GM18867 (cell line): ENCODE measurements around the gene CRIP2.
A peak's percentile ranks its signal among the peaks of the same experiment; 100 is the strongest.

ENCODE experiments used
- ATAC-seq: cut with Tn5 transposase; IDR thresholded peaks from one replicate; pipeline ENCODE4 v1.9.1; 2021; ENCODE audit warnings: mild to moderate bottlenecking, moderate library complexity; ENCODE audit not compliant: unreplicated experiment

Gene CRIP2

DNA sequence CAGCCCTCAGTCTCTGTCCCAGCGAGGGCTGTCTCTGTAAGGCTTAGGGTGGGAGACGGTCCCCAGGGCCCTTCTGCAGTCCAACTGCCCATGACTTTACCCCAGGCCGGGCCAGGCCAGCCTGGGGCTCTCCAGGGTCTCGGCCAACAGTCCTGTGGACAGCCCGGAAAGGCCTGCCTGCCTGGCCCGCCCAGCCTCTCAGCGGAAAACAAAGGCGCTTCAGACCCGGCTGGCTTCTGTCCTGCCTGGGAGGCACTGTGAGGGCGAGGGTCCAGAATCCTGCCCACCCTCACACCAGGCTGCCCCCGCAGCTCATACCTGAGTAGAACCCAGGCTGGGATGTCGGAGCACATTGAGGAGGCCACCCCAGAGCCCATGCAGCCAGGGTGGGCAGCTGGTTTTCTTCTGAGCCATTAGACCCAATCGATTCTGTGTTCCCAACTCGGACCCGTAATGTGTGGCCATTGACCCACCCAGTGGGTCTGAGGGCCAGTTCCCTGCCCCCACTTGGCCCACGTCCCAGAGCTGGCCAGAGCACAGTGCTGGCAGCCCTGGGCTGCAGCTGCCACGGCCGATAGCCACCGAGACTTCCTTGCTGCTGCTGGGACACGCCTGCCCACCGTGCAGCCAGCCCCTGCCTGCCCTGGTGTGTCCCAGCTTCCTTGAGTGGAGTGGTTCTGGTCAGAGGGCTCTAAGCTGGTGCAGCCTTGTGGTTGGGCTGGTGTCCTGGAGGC lies 1.6 kb downstream of the CRIP2 start:
- no peak for ATAC-seq

DNA sequence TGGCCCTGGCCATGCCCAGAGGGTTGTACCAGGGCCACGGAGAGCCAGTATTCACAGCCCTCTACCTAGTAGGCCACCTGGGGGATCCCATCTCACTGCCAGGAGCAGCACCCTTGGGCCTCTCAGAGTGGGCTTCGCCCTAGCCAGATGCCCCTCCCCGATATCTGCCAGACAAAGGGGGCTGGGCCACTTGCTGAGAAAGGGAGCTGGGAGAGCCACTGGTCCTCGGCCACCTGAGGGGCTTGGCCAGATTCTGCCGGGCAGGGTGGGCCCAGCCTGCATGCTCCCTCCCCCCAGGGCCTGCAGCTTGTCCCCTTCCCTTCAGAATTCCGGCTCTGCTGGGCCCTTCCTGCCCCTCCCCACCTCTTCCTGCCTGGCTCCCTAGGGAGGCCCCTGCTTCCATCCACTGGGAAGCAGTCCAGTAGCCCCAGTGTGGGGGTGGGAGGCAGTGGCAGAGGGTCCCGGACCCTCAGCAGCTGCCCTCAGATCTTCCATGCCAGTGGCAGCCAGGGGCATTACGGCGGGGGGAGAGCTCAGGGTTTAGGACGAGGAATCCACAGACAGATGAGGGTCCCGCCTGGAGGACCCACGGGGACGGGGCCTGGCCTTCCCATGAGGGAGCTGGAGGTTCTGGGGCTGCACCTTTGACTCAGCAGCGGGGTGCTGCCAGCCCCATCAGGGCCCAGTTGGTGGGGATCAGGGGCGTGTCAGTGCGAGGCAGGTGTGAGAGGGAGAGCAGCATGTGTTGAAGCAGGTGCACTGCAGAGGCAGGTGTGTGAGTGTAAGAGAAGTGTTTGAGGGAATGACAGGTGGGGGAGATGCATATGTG lies 2.4 kb downstream of the CRIP2 start:
- no peak for ATAC-seq

DNA sequence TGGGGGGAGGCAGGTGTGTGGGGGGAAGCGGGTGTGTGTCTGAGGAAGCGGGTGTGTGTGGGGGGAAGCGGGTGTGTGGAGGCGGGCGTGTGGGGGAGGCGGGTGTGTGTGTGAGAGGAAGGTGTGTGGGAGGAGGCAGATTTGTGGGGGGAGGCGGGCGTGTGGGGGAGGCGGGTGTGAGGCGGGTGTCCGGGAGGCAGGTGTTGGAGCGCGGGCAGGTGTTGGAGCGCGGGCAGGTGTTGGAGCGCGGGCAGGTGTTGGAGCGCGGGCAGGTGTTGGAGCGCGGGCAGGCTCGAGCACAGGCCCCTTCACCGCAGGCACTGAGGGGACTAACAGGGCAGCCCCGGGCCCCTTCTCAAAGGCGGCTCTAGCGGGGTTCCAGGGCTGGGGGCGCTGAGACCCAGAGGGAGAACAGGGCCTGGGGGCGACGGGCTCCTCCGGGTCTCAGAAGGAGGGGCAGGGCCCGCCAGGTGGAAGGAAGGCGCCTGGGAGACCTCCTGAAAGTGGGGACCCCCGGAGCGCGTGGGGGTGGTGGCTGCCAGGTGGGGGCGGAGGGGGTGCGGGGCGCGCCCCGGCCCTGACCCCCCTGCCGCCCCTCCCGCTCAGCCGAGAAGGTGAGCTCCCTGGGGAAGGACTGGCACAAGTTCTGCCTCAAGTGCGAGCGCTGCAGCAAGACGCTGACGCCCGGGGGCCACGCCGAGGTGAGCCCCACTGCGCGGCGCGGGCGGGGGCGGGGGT lies 3.2 kb downstream of the CRIP2 start:
- ATAC-seq, result no peak

DNA sequence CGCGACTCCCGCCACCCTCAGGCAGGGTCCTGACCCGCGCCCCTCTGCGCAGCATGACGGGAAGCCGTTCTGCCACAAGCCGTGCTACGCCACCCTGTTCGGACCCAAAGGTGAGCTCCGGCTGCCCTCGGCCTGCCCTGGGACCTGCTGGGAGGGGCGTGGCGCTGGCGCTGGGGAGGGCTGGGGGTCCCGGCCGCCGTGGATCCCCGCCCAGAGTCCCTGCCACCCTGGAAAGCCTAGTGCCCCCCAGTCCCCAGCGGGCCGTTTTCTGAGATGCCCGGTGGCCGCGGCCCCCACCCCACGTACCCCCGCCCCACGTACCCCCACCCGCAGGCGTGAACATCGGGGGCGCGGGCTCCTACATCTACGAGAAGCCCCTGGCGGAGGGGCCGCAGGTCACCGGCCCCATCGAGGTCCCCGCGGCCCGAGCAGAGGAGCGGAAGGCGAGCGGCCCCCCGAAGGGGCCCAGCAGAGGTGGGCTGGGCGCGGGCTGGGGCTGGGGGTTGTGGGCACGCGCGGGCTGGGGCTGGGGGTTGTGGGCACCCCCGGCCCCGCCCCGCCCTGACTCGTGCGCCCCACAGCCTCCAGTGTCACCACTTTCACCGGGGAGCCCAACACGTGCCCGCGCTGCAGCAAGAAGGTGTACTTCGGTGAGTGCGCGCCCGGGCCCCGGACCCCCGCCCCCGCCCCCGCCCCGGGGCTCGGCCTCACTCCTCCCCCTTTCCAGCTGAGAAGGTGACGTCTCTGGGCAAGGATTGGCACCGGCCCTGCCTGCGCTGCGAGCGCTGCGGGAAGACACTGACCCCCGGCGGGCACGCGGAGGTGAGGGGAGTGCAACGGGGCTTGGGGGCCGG lies 4.0 kb downstream of the CRIP2 start:
- ATAC-seq, result no peak

DNA sequence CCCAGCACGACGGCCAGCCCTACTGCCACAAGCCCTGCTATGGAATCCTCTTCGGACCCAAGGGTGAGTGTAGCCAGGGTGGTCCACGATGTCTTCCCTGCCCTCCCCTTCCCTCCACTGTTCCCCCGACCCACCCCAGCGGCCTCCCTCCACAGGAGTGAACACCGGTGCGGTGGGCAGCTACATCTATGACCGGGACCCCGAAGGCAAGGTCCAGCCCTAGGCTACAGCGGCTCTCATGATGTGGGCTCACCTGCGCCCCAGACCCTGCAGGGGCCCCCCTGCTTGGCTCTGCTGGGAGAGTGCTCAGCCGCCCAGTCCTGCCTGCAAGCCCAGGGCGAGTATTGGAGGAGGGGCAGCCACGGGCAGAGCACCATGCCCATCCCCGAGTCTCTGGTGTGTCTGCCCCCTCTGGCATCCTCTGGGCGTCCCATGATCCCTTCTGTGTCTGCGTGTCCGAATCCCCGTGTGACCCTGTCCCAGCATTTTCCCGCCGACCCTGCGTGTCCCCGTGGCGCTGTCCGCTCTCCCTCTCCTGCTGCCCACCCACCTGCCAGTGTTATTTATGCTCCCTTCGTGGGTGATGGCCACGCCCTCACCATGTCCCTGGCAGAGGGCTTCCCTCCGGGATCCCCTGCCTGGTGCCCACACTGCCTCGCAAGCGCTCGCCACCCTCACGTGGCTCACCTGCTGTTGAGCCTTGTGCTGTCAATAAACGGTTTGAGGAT lies 5.0 kb downstream of the CRIP2 start:
- ATAC-seq, result no peak

DNA sequence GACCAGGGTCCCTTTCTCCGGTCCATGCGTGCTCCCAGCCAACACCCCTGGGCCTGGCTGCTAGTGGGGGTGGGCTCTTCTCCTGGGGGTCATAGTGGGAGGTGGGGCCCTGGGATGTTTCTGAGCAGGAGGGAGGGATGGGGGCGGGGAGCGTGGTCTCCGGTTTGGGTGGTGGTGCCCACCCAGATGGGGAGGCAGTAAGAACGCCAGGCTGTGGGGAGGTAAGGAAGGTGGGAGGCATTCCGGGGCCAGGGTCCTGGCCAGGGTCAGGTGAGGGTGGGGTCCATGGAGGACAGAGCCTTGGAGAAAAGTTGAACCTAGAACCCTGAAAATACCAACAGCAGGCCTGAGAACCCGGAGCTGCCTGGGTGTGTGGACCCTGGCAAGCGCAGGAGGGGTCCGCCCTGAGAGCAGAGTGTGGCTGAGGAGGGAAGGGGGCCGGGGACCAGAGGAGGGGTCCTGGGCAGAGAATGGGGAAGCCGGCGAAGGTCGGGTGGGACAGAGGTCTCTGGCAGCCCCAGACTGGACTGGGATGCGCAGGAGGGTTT lies 5.7 kb downstream of the CRIP2 start:
- ATAC-seq, result no peak

DNA sequence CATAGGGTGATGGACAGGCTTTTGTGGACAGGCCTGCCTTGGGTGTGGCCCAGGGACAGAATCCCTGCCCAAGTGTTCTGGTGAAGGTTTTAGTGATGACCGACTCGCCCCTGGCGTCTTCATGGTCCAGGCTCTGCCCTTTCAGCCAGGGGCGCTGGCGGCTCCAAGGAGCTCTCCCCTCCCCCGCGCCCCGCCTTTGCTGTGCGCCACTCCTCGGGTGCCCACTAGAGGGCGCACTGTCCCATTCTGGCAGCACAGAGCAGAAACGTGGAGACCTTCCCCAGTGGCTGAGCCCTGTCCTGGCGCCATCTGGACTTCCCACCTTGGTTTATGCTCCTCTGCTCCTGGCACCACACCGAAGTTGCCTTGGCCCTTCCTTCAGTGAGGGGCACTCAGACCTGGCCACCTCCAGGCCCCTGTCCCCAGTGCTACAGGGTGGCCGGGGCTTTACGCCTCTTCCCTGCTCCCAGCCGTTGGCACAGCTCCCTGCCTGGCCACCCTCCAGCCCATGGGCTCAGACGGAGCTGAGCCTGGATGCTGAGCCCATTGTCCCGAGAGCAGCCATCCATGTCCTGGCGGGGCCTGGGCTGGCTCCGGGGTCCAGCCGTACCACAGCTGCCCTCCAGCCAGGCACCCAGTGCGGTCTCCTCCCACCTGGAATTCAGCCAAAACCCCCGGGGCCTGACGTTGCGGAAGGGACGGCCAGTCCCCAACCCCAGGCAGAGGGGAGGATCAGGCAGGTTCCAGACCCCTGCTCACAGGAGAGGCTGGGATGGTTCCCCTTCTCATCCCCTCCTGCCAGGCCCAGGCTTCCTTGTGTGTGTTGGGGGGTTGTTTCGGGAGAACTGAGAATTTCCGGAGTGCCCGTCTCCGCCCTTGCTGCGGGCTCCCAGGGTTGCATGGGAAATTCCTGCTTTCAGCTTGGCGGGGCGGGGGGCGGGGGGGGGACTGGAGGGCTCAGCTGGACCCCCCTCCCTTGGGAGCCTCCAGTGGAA lies 6.5 kb downstream of the CRIP2 start:
- ATAC-seq, result peak; percentile 60

DNA sequence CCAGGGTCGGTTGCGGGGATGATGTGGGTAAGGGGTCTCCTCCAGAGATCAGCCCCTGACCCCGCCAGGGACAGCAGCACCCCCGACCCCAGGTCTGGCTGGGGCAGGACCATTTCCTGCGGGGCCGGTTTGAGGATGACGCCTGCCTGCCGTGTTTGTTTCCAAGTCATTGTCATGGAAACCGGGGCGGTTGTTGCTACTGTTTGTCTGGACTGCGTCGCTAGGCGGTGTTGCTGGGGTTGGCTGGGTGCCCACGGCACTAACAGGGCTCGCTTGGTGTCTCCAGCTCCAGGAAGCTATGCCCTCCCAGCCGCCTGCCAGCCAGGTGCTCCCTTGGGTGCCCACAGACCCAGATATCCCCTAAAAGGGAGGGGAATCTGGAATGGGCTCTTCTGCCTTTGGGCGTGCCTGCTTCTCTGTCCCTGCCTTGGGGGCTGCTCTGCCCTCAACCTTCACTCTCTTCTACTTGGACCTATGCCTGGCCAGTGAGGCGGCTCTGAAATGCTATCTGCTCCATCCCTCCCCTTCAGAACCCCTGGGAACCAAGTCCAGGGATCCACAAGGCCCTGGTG lies 7.4 kb downstream of the CRIP2 start:
- peak; percentile 53 for ATAC-seq

DNA sequence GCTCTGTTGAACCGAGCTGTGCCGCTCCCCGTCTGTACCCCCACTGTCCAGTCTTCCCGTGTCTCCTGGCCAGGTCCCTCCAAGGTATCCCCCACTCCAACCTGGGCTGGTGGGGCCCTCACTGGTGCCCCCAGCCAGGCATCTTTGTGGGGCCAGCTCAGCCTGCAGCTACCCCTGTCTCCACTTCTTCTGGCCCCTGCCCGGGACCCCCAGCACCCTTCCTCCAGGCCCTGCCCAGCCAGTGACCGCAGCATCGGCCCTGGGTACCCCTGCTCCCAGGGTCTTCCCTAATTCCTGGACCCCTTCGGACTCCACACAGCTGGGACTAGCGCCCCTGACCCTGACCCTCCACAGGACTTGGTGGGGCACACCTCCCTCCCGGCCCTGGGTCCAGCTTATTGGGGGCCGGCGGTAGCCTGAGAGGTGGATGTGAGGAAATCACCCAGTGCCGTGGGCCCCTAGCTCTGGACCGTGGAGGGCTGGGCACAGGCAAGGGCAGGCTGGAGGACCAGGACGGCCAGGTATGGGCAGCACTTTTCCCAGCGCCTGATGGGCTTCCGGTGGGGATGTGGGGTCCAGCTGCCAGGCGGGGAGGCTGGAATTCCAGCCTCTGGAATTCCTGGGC lies 8.0 kb downstream of the CRIP2 start:
- ATAC-seq, result no peak

DNA sequence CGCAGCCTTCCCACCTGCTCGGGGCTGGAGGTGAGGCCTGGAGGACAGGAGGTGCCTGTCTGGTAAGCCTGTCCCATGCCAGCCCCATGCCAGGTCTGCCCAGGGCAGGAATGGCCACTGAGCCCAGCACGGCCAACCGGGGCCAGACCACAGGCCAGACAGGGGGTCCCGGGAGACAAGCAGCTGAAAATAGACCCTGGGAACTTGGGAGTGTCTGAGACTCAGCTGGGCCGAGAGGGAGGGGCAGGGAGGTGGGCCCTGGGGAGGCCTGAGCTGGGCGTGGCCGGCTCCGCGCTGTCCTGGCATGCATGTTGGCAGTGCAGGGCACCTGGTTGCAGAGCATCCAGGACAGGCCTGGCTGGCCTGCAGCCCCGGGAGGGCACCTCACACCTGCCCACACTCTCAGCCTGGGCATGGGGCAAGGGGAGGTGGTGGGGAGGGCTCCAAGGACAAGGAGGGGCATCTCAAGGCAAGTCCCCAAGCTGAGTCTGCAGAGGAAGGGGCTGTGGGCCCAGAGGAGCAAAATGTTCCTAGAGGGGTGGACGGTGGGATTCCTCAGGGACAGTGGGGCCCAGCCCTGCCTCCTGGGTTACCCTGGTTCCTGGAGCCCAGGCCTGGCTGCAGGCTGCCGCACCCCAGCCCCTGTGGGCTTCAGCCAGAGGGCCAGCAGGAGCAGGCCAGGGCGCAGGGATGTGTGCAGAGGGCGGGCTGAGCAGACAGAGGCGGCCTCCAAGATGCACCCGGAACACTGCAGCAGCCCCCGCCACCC lies 8.9 kb downstream of the CRIP2 start:
- ATAC-seq, result no peak

DNA sequence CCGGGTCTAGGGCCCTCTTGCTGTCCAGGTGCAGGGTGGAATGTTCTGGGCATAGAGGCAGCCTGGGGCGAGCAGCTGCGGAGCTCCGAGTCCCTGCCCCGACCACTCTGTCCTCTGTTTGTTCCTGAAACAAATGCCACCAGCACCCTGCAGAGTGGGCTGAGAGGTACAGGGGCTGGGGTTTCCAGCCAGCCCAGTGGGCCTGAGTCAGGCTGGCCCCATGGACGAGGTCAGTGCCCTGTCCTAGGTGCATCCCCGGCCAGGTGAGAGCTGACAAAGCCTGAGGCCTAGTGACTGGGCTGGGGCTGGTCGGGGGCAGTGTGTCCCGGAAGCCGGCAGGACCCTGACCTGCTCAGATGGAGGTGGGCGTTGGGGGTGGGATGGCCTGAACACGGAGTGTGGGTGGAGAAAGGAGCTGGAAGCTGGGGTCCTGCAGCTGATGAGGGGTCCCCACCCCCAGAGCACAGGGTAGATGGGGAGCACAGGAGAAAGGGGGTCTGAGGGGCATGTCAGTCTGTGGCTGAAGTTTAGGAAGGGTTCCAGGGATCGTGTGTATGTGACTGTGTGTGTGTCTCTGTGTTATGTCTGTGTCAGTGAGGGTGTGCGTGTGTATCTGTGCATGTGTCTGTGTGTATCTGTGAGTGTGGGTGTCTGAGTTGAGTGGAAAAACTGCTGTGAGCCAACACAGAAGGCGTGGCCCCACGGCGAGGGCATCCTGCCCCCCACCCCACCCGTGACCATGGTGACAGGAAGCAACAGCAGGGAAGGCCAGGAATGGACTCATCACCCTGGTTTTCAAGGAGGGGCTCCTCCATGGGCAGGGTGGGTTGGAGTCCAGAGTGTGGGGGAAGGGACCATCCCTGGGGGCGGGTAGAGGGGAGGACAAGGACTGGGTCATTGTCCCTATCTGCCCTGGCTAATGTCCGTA lies 9.7 kb downstream of the CRIP2 start:
- no peak for ATAC-seq

DNA sequence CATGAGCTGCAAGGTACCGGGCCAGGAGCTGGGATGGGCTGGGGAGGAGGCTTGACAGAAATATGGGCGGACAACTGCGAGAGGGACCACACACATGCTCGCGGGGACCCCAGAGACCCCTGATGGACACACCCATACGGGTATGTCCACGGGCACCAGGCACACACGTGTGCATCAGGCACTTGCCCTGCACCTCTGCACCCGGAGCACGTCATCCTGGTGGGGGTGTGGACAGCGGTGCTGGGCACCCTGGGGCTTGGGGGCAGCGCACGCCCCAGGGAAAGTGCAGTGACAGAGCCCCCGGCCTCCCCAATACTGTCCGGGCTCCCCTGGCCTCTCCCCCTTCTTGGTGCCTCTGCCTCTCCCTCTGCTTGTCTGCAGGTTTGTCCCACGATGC lies 10.4 kb downstream of the CRIP2 start:
- ATAC-seq, result no peak

DNA sequence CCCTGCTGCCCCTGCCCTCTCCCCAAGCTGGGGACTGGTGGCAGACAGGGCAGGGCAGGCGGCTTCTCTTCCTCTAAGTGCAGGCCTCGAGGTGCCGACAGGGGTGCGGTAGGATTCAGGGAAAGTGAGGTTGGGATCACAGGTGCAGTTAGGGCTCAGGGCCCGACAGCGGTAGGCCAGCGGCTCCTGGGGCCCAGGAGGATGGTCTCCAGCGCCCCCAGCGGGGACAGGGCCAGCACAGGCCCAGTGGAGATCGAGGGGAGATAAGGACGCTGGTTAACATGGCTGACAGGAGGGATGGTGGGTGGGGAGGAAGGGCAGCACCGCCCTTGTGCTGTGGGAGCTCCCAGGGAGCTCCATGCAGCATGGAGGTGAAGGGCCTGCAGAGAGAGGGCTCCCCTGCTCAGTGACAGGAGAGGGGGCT lies 11.1 kb downstream of the CRIP2 start:
- no peak for ATAC-seq

DNA sequence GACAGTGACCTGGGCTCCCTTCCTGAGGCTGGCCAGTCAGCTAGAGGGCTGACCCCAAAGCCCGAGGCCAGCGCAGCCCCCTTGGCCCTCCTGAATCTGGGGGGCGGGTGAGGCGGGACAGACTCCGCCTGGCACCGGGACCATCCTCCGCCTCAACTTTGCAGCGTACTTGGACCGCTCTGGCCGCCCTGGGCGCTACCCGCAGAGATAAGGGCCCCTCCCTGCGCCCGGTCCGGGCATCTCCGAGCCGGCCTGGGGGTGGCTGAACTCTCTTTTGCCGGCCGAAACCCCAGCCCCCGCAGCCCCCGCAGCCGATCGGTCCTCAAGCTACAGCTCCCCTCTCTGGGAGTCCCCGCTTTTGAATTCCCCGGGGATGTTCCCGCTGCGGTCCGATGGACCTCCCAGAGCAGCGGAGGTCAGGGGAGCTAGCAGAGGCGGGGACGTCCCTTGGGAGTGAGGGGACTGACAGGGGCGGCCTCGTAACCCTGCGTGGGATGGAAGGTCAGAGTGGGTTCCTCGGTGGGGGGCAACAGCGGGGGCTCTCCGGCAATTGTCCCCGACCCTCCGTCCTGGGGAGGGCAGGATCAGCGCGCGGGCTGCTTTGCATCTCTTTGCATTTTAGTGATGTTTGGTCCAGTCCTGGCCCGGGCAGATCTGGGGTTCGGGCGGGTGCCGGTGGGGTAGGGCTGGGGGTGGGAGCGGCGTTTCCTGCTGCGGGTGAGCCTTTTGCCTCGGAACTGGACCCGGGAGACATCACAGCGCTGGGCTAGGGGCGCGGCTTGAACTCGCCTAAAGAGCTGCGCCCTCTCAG lies 11.7 kb downstream of the CRIP2 start, which contains the start of gene CRIP1:
Gene CRIP1, plus strand, starts transcription at position 724 of the 811 bp plus-strand sequence. CDS start 374 bp downstream, outside the sequence.
- no peak for ATAC-seq

DNA sequence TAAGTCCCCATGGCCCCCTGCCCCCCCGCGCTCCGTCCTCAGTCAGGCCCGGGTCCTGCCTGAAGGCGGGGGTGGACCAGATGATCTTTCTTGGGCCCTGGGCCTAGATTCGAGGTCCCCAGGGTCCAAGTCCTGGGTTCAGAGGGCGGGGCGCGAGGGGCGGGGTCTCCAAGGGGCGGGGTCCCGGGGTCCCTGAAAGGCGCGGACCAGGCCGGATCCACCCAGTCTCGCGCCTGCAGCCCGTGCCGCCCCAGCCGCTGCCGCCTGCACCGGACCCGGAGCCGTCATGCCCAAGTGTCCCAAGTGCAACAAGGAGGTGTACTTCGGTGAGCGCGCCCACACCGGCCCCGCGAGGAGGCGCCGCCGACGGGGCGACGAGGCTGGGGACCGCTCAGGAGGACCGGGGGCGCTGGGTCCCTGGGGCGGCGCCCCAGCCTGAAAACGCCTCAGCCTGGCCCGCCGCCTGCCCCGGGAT lies 12.4 kb downstream of the CRIP2 start:
- ATAC-seq, result no peak
